Panc1 (cell line): ENCODE measurements around the gene CDH13.

Experiments
- CTCF ChIP-seq: fragments of 450-650 bp; IDR thresholded peaks from 2 replicates; pipeline ENCODE4 v1.5.1; 2017; ENCODE audit warnings: mild to moderate bottlenecking
- POLR2AphosphoS5 ChIP-seq: IDR thresholded peaks from 2 replicates; pipeline ENCODE4 v1.6.1; 2012; ENCODE audit warnings: mild to moderate bottlenecking, low read depth, low read length, moderate library complexity
- REST ChIP-seq, 2 experiments: IDR thresholded peaks; 2 replicates each; pipeline ENCODE4 v1.6.1; 2011 to 2012; ENCODE audit warnings: low read depth in 2 of 2, control low read depth in 1 of 2, low read length in 1 of 2, mild to moderate bottlenecking in 1 of 2, moderate library complexity in 1 of 2; ENCODE audit not compliant: insufficient read depth in 1 of 2
- SIN3A ChIP-seq: IDR thresholded peaks from 2 replicates; pipeline ENCODE4 v1.6.1; 2012; ENCODE audit warnings: low read depth, mild to moderate bottlenecking, low read length, moderate library complexity, borderline replicate concordance; ENCODE audit not compliant: insufficient read depth

GRCh38 chr16:83755391-83755790, 1128.6 kb downstream of the CDH13 start:
- no peak for TF ChIP-seq CTCF
- TF ChIP-seq SIN3A, result no peak
- no peak for TF ChIP-seq POLR2AphosphoS5
- no peak for TF ChIP-seq REST (IDR thresholded peaks at IDR 0.05; ENCODE audit: insufficient read depth in 1 of 2, low read depth in 2 of 2, low read length in 1 of 2)
